Transverse colon (tissue), 4 donors: ENCODE data around the gene PICK1. TPM values are rescaled to one million over a fixed set of nuclear protein-coding genes. Genes with fewer than 3 reads are reported as not detected.

Experiments used
- DNase-seq: peaks from one replicate; pipeline ENCODE4 v3.0.0-alpha.2; 2019
- H3K27ac ChIP-seq, 4 donors: fragments of 200-600 bp; sonication (generic); 2 replicates each; pipeline ENCODE4 v1.5.1; 2016 to 2018; ENCODE audit warnings: inconsistent platforms in 4 of 4
- H3K27me3 ChIP-seq: fragments of 200-600 bp; sonication (generic); 2 replicates; pipeline ENCODE4 v1.5.1; 2017; ENCODE audit warnings: inconsistent platforms
- H3K36me3 ChIP-seq, 4 donors: fragments of 200-600 bp; sonication (generic); 2 replicates each; pipeline ENCODE4 v1.5.1; 2017 to 2019; ENCODE audit warnings: inconsistent platforms in 4 of 4
- H3K4me1 ChIP-seq, 4 donors: fragments of 200-600 bp; sonication (generic); 2 replicates each; pipeline ENCODE4 v1.5.1; 2017 to 2020; ENCODE audit warnings: inconsistent platforms in 4 of 4
- H3K4me3 ChIP-seq, 4 donors: fragments of 200-600 bp; sonication (generic); 1 replicate in 1 of 4; 2 replicates in 3 of 4; pipeline versions ENCODE4 v1.5.1 to v1.6.1; 2017 to 2019; ENCODE audit warnings: inconsistent platforms in 4 of 4
- H3K9me3 ChIP-seq, 2 donors: fragments of 200-600 bp; sonication (generic); 2 replicates each; pipeline ENCODE4 v1.5.1; 2017 to 2019; ENCODE audit warnings: inconsistent platforms in 2 of 2
- EP300 ChIP-seq: sonication (generic); formaldehyde crosslinking; IDR thresholded peaks from one replicate; pipeline ENCODE4 v1.6.1; 2017; ENCODE audit warnings: antibody characterized with exemption, low read depth
- POLR2A ChIP-seq: fragments of 450-650 bp; IDR thresholded peaks from one replicate; pipeline ENCODE4 v1.6.1; 2016; ENCODE audit warnings: antibody characterized with exemption, mild to moderate bottlenecking, moderate library complexity
- POLR2AphosphoS5 ChIP-seq, 3 donors: sonication (generic); formaldehyde crosslinking; IDR thresholded peaks; one replicate each; pipeline ENCODE4 v1.6.1; 2016; ENCODE audit warnings: antibody characterized with exemption in 3 of 3
- WGBS, 2 donors: methylation state at CpG; one replicate each; pipeline ENCODE4 v1.1.5; 2018; ENCODE audit warnings: low coverage in 1 of 2; 5-methylcytosine and 5-hydroxymethylcytosine counted together
- in situ Hi-C, 4 donors: fragments of 200-750 bp; cut with MboI; loops; one replicate each; pipeline versions ENCODE4 v1.15.0 to v1.15.1; 2017; ENCODE audit warnings: low sequenced_read_pairs in 3 of 4, low pct_ligation_motif_present in 1 of 4, low pct_unique_long_range_greater_than_20kb in 1 of 4
- intact Hi-C: fragments of 100-400 bp; cut with DNase I; formaldehyde crosslinking; loops from one replicate; pipeline ENCODE4 v1.15.1; 2023; ENCODE audit warnings: low total_unique reads
- total RNA-seq, 4 donors: library from RNA; depleted of rRNA; stranded (reverse); fragments of >200 nt; gene quantifications; one replicate each; pipeline ENCODE4 v1.1.0, GENCODE V29; 2016
- TF ChIP-seq, protein P1 (sequence below), 5 experiments: fragments of 200-600 bp in 3 of 5; fragments of 450-650 bp in 2 of 5; sonication (generic) in 3 of 5; IDR thresholded peaks; 1 replicate in 2 of 5; 2 replicates in 3 of 5; pipeline ENCODE4 v1.5.1; 2016 to 2017; ENCODE audit warnings: antibody characterized with exemption in 5 of 5, inconsistent platforms in 3 of 5, mild to moderate bottlenecking in 2 of 5, moderate library complexity in 1 of 5

PICK1 gene
- total RNA-seq, 4 donors from 2014 or later, result 34.3 to 127 (median 69.3) TPM

- peaks cover 8 to 21% (median 17%) of the 10 kb centered on the region in 4 donors for H3K4me1 ChIP-seq
- TF ChIP-seq POLR2A, result no peak
- no peak for TF ChIP-seq POLR2AphosphoS5 (IDR thresholded peaks at IDR 0.05)
- TF ChIP-seq, protein P1, sequence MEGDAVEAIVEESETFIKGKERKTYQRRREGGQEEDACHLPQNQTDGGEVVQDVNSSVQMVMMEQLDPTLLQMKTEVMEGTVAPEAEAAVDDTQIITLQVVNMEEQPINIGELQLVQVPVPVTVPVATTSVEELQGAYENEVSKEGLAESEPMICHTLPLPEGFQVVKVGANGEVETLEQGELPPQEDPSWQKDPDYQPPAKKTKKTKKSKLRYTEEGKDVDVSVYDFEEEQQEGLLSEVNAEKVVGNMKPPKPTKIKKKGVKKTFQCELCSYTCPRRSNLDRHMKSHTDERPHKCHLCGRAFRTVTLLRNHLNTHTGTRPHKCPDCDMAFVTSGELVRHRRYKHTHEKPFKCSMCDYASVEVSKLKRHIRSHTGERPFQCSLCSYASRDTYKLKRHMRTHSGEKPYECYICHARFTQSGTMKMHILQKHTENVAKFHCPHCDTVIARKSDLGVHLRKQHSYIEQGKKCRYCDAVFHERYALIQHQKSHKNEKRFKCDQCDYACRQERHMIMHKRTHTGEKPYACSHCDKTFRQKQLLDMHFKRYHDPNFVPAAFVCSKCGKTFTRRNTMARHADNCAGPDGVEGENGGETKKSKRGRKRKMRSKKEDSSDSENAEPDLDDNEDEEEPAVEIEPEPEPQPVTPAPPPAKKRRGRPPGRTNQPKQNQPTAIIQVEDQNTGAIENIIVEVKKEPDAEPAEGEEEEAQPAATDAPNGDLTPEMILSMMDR (IDR thresholded peaks at IDR 0.05), result no peak
- TF ChIP-seq EP300, result no peak
- intact Hi-C loops (no loop called here), in situ Hi-C loops (no loop called here)
- H3K4me3 ChIP-seq, result no peak overlapping the region
- no peaks in the 10 kb centered on the region for H3K36me3 ChIP-seq
- peak overlapping the region in 1 of 4 donors; percentile 12 for H3K27ac ChIP-seq
- no peak for DNase-seq
- WGBS, 2 donors, result 78 to 90% methylated on average over 2 to 17 of the region's 19 CpGs
- no peaks in the 10 kb centered on the region for H3K27me3 ChIP-seq
- no peaks in the 10 kb centered on the region for H3K9me3 ChIP-seq
These were observed 38.0 kb upstream of the PICK1 start for GRCh38 chr22:38018938-38019827.

DNA sequence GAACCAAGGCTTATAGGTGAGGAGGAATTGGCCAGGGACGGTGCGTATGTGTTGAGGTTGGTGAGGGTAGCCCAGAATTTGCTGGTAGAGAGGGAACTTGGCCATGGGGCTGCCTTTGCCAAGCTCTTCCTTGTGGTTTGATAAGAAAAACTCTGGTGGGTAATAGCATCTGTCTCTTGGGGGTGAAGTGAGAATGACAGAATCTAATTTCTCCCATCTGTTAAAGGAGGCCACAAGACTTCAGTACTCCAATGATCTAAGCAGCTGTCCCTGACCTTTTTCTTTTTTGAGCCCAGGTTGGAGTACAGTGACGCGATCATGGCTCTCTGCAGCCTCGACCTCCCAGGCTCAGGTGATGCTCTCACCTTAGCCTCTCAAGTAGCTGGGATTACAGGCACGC, 36.0 kb upstream of the PICK1 start:
- no peak for DNase-seq
- H3K4me1 ChIP-seq, result peaks cover 8 to 18% (median 15%) of the 10 kb centered on the region in 4 donors
- TF ChIP-seq POLR2A (no peak), POLR2AphosphoS5 (IDR thresholded peaks at IDR 0.05) (no peak), EP300 (no peak)
- TF ChIP-seq, protein P1 (IDR thresholded peaks at IDR 0.05), result no peak
- in situ Hi-C loops (no loop called here), intact Hi-C loops (no loop called here)
- no peak overlapping the region for H3K27ac ChIP-seq
- no peaks in the 10 kb centered on the region for H3K36me3 ChIP-seq
- WGBS, 2 donors, result 81% methylated on average over 6 of the region's 6 CpGs; no CpG with 5 or more reads in 1 of the 2 donors
- H3K27me3 ChIP-seq, result no peaks in the 10 kb centered on the region
- H3K4me3 ChIP-seq, result no peak overlapping the region
- H3K9me3 ChIP-seq, result no peaks in the 10 kb centered on the region

DNA sequence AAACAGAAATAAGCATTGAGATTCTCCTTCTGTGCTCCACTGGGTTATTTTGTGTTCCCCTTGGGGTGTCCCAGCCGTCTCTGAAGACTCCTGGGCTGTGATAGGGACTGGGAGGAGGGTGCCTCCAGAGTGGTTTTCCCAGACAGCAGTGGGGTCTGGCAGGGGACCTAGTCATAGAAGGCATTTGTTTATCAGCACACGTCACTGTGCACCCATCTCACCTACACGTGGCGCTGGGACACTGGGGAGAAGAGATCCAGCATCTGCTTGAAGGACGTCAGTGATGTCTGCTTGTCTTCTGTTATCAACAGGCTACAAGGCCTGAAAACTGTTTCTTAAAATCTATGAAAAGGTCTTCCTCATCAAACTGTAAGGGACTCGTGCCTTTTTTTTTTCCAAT, 34.2 kb upstream of the PICK1 start:
- in situ Hi-C loops, result no loop called here
- Histone ChIP-seq H3K27ac (no peak overlapping the region), H3K4me3 (no peak overlapping the region), H3K4me1 (no peaks in the 10 kb centered on the region), H3K9me3 (no peaks in the 10 kb centered on the region), H3K27me3 (no peaks in the 10 kb centered on the region), H3K36me3 (no peaks in the 10 kb centered on the region)
- intact Hi-C loops, result no loop called here
- no peak for DNase-seq
- no peak for TF ChIP-seq EP300
- TF ChIP-seq POLR2AphosphoS5 (IDR thresholded peaks at IDR 0.05), result no peak
- TF ChIP-seq, protein P1 (IDR thresholded peaks at IDR 0.05), result no peak
- no peak for TF ChIP-seq POLR2A
- 81 to 86% methylated on average over 3 to 6 of the region's 6 CpGs for WGBS, 2 donors

DNA sequence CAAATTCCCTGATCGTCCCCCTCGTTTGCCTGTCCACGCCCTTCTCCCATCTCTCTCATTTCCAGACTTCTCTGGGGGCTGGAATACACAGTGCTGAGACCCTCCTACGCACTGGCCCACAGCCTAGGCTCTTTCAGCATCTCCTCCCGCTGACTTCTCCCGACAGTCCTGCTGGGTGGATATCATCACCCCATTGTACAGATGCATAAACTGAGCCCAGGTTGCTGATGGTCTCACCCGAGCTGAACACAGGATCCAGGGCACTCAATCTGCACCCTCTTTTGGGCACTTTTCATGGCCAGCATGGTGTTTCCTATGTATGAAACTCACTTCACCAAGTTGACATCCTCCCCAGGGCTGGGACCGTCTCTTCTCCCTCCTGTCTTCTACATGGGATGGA, 31.7 kb upstream of the PICK1 start:
- TF ChIP-seq EP300 (no peak), POLR2A (no peak), POLR2AphosphoS5 (IDR thresholded peaks at IDR 0.05) (no peak)
- TF ChIP-seq, protein P1 (IDR thresholded peaks at IDR 0.05), result no peak
- intact Hi-C loops (no loop called here), in situ Hi-C loops (no loop called here)

More for the DNA sequence above, 31.7 kb upstream of the PICK1 start:
- no peaks in the 10 kb centered on the region for H3K36me3 ChIP-seq
- H3K27ac ChIP-seq, result no peak overlapping the region
- H3K4me3 ChIP-seq, result no peak overlapping the region
- H3K4me1 ChIP-seq, result peaks cover 3 to 8% (median 6%) of the 10 kb centered on the region in 4 donors
- no peak for DNase-seq
- WGBS, 2 donors, result 80 to 93% methylated on average over 2 to 8 of the region's 8 CpGs
- H3K9me3 ChIP-seq, result no peaks in the 10 kb centered on the region
- no peaks in the 10 kb centered on the region for H3K27me3 ChIP-seq
